Measurements from ENCODE around the gene WDFY3.

The WDFY3 gene

DNA sequence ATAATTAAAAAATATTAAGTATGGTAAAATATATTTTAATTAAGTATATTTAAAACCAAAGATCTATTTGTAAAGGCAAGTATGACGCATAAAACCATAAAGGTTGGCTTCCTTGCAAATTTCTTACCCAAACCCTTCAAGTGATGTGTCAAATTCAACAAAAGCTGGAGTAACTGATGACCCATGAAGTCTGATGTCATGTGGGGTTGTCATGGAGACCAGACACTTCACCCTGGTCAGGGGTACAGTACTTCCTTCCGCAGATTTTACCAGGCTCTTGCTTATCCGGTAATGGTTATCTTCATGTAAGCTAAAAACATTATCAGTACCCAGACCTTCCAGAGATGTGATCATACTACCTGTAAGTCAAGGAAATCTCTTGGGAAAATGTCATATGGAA is 170.1 kb downstream of the WDFY3 start:
- POLR2A ChIA-PET: no interaction called here
- TF ChIP-seq, protein P1, sequence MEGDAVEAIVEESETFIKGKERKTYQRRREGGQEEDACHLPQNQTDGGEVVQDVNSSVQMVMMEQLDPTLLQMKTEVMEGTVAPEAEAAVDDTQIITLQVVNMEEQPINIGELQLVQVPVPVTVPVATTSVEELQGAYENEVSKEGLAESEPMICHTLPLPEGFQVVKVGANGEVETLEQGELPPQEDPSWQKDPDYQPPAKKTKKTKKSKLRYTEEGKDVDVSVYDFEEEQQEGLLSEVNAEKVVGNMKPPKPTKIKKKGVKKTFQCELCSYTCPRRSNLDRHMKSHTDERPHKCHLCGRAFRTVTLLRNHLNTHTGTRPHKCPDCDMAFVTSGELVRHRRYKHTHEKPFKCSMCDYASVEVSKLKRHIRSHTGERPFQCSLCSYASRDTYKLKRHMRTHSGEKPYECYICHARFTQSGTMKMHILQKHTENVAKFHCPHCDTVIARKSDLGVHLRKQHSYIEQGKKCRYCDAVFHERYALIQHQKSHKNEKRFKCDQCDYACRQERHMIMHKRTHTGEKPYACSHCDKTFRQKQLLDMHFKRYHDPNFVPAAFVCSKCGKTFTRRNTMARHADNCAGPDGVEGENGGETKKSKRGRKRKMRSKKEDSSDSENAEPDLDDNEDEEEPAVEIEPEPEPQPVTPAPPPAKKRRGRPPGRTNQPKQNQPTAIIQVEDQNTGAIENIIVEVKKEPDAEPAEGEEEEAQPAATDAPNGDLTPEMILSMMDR (IDR thresholded peaks at IDR 0.05; ENCODE audit: control extremely low read depth, extremely low read depth, low read depth, missing control alignments): no peak
- CTCF ChIA-PET: no interaction called here
- no peak for DNase-seq (ENCODE audit: extremely low spot score)

GRCh38 chr4:84792366-84793301 is 173.9 kb downstream of the WDFY3 start:
- CTCF ChIA-PET: interaction anchor here (1.3 kb wide), 1 partner anchor 39 kb away, joined by 3 read pairs; no protein-coding TSS in a partner anchor
- POLR2A ChIA-PET: no interaction called here
- no peak for DNase-seq (ENCODE audit: extremely low spot score)

GRCh38 chr4:84790769-84791565 is 175.5 kb downstream of the WDFY3 start:
- ChIA-PET CTCF (no interaction called here), POLR2A (no interaction called here)
- DNase-seq (ENCODE audit: extremely low spot score): no peak
- TF ChIP-seq, protein P1 (IDR thresholded peaks at IDR 0.05; ENCODE audit: control extremely low read depth, extremely low read depth, low read depth, missing control alignments): no peak

More at GRCh38 chr4:84792366-84793301, 173.9 kb downstream of the WDFY3 start:
- TF ChIP-seq, protein P1 (IDR thresholded peaks at IDR 0.05; ENCODE audit: control extremely low read depth, extremely low read depth, low read depth, missing control alignments): no peak

GRCh38 chr4:84786478-84786877 is 180.0 kb downstream of the WDFY3 start:
- CTCF ChIA-PET: no interaction called here
- DNase-seq (ENCODE audit: extremely low spot score): no peak
- POLR2A ChIA-PET: no interaction called here
- TF ChIP-seq, protein P1 (IDR thresholded peaks at IDR 0.05; ENCODE audit: control extremely low read depth, extremely low read depth, low read depth, missing control alignments): no peak

DNA sequence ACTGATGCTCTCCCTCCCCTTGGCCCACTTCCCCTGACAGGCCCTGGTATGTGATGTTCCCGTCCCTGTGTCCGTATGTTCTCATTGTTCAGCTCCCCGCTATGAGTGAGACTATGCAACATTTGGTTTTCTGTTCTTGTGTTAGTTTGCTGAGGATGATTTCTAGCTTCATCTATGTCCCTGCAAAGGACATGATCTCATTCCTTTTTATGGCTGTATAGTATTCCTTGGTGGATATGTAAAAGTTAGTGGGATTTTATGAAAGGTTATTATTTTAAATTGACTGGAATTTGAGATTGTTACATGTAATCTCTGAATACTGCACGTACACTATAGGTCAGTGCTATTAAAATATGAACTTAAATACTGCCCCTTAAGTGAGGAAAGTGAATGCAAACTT is 184.0 kb downstream of the WDFY3 start:
- CTCF ChIA-PET: no interaction called here
- POLR2A ChIA-PET: no interaction called here
- DNase-seq (ENCODE audit: extremely low spot score): no peak
- TF ChIP-seq, protein P1 (IDR thresholded peaks at IDR 0.05; ENCODE audit: control extremely low read depth, extremely low read depth, low read depth, missing control alignments): no peak

DNA sequence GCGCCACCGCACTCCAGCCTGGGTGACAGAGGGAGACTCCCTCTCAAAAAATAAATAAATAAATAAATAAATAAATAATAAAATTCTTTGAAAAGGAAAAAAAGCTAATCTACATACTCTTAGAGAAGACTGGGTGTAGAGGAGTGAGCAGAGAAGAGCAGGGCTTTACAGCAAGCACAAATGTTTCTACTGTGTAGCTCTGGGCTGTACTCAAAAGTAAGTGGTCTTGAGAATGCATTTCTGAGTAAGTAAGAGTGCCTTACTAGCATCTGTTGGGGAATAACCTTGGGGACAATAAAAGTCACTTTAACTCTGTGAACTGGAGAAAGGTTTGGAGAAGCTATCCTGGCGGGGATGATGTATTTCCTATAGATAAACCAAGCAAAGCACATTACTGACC is 185.8 kb downstream of the WDFY3 start:
- TF ChIP-seq, protein P1 (IDR thresholded peaks at IDR 0.05; ENCODE audit: control extremely low read depth, extremely low read depth, low read depth, missing control alignments): no peak
- no peak for DNase-seq (ENCODE audit: extremely low spot score)
- POLR2A ChIA-PET: no interaction called here
- CTCF ChIA-PET: interaction anchor here (1.0 to 1.1 kb wide), 2 partner anchors 14 to 191 kb away, joined by 3 read pairs; no protein-coding TSS in a partner anchor
